Astrocyte of the cerebellum (primary cell): ENCODE data around the gene THSD4.

ENCODE experiments used
- DNase-seq: peaks from one replicate; pipeline ENCODE4 v3.0.0-alpha.2; 2011; ENCODE audit warnings: low read depth
- H3K4me3 ChIP-seq: 2 replicates; pipeline ENCODE4 v1.5.1; 2011; ENCODE audit warnings: mild to moderate bottlenecking, low read depth, low read length, moderate library complexity
- CTCF ChIP-seq: IDR thresholded peaks from 2 replicates; pipeline ENCODE4 v1.5.1; 2012; ENCODE audit warnings: low read length, low read depth, moderate library complexity, mild to moderate bottlenecking; ENCODE audit errors: missing control alignments
- in situ Hi-C: cut with HindIII; loops from 2 replicates; pipeline ENCODE4 v1.10.0; 2017; ENCODE audit warnings: low sequenced_read_pairs

Gene THSD4

GRCh38 chr15:71341811-71342550 is 226.7 kb downstream of the THSD4 start:
- DNase-seq = no peak
- in situ Hi-C loops = no loop called here
- TF ChIP-seq CTCF = no peak
- H3K4me3 ChIP-seq = no peak overlapping the region

DNA sequence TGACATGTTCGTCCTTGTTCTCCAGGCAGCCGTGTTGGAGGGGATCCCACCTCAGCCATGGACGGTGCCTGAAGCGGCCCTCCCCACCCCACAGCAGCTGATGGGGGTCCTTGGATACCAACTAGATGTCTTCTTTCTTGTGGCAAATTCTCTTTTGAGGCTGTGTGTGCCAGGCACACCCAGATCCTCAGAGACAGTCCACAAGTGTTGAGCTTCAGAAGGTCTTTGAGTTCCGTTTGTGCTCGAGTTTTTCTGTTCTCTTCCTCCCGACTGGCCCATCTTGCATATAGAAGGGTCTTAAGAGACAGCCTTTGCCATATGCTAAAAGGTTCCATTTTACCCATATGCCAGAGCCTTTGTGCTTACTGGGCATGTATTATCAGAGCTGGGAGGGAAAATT is 227.4 kb downstream of the THSD4 start:
- no peak for TF ChIP-seq CTCF
- no peak for DNase-seq
- in situ Hi-C loops = no loop called here
- H3K4me3 ChIP-seq = no peak overlapping the region

DNA sequence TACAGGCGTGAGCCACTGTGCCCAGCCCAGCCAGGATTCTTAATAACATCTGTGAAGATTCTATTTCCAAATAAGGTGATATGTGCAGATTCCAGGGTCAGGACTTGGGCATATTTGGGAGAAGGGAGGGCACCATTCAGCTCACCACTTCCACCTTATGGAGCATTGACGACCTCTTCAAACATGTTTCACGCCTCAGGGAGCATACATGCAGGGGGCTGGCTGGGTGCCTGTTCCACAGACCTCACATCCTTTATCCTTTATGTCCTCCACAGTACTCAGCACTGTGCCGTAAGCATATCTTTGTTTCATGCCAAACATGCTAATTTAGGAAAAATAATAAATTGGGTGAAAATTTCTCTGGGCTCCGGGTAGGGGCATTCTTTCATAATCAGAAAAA is 229.0 kb downstream of the THSD4 start:
- peak; percentile 62 for DNase-seq
- in situ Hi-C loops = no loop called here
- no peak overlapping the region for H3K4me3 ChIP-seq
- TF ChIP-seq CTCF = no peak

- no peak overlapping the region for H3K4me3 ChIP-seq
- DNase-seq = no peak
- in situ Hi-C loops = no loop called here
- TF ChIP-seq CTCF = no peak
Measured at GRCh38 chr15:71345186-71345585, 229.9 kb downstream of the THSD4 start.

DNA sequence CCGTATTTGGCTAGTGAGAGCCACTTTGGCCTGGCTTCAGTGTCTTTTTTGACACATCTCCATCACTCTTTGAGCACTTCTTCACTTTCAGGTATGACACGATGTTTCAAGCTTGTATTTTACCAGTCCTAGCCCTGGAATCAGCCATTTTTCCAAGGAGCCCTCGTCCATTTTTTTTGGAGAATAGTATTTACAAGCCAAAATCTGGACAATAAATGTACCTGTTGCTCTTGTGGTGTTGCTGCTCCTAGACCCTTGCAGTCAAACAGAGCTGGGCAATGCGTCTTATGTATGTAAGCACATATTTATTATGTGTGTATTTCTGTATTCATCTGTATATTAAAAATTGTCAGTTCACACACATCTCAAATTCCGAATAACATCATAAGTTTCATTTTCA is 231.2 kb downstream of the THSD4 start:
- in situ Hi-C loops = no loop called here
- no peak for TF ChIP-seq CTCF
- no peak for DNase-seq
- no peak overlapping the region for H3K4me3 ChIP-seq

DNA sequence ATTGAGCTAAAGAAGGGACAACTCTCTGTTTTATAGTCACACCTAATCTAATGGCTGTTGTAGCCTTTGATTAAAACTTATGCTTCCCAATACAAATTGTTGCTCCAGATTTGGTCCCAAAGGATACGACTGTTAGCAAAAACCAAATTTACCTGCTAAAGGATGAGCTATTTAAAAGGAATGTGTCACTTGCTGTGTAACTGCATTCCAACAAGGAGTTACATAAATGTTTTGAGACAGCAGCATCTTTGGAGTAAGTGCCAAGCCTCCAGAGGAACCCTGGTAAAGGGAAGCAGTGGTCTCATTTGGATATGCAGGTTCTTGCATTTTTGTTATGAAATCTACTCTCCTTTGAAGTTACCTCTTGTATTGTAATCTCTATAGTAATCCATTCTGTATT is 233.3 kb downstream of the THSD4 start:
- H3K4me3 ChIP-seq = no peak overlapping the region
- no peak for TF ChIP-seq CTCF
- DNase-seq = no peak
- in situ Hi-C loops = no loop called here
